Activated CD4-positive, alpha-beta T cell treated with anti-CD3 and anti-CD28 coated beads, Interleukin-2, Interleukin-6, amounts not matched to agents 100 ng/mL and 50 ng/mL, durations not matched to agents 16 hours and 8 hours (primary cell): ENCODE data around the gene DPYSL5.

ENCODE experiments used
- DNase-seq: peaks from one replicate; pipeline ENCODE4 v3.0.0-alpha.2; 2020

The DPYSL5 gene

DNA sequence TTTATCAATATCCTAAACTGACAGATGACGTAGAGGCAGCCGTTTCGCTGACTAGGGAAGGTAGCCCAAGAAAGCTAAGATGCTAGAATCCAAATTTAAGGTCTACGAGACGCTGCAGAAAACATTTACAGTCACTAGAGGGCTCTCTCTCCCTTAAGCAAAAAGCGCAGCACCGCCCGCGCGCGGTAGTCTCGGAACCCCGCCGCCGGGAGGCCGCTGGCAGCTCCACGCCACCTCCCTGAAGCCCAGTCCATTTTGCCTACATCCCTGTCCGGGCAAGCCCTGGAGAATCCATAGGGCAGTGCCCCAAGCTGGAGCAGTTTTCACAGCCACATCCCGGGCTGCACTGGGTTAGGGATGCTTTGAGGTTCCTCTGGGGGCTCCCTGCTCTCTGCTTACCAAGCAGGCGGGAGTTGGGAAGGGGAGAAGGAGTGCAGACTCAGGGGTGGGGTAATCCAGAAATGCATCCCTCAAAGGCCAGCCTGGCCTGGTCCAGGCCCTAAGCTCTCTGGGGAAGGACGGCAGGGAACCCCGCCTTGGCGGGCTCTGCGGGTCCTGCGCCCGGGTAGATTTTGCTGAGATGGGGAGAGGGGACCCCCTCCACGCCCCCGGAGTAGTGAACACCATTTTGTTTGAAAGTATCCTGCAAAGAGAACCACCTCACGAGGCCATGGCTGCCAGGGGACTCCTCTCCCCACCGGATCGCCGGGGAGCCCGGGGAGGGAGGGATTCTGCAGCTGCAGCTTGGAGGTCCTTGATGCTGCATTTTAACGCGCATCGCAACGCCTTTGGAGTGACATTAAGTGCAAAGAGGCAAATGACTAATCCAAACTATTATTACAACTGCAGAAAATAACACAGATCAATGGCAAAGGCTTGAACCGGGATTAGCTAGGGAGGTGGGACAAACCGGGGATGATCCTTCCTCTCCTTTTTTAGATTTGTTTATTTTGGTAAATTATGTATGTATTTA, 1.3 kb upstream of the DPYSL5 start:
- peak; percentile 75 for DNase-seq

DNA sequence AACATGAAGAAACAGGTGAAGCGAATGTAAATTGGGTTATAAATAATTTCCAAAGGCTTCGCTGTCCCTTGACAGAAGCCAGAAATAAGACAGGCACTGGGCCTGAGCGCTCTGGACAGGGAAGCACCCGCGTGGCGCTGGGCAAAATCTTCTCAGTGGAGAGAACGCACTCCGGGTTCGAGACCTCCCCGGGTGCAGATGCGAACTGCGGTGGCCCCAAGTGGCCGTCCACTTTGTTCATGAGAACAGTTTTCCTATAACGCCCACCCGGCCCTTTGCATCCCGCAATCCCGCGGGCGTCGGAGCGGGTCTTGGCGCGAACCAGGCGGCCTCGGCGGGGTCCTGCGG, 651 bp upstream of the DPYSL5 start:
- no peak for DNase-seq

DNA sequence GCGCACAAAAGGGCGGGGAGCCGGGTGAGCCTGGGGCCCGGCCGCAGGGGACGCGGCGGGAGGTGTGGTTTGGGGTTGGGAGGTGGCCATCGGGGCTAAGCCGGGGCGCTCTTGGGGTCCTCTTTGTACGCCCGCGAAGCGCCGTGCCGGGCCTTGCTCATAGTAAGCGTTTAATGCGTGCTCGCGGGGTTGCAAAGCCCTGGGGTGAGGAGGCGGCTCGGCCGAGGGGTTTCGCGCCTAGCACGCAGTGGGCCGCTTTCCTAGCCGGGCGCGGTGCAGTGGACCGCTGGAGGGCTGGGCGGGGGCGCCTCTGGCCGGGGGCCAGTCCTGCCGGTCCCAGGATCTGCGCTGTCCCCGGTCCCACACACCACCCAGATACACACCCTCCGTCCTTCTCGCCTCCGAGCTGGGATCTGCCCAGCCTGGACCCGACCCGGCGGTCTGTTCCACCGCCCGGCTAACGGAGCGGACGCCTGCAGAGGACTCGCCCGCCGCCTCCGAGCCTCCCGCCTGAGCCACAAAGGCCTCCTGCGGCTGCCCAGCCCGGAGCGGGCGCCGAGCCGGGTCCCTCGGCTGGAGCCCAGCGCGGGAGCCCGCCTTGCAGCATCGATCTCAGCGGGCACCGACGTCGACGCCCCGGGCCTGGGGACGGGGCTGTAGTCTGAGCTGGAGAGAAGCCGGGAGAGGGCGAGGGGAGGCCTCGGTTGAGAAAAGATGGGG, 564 bp downstream of the DPYSL5 start:
- no peak for DNase-seq

DNA sequence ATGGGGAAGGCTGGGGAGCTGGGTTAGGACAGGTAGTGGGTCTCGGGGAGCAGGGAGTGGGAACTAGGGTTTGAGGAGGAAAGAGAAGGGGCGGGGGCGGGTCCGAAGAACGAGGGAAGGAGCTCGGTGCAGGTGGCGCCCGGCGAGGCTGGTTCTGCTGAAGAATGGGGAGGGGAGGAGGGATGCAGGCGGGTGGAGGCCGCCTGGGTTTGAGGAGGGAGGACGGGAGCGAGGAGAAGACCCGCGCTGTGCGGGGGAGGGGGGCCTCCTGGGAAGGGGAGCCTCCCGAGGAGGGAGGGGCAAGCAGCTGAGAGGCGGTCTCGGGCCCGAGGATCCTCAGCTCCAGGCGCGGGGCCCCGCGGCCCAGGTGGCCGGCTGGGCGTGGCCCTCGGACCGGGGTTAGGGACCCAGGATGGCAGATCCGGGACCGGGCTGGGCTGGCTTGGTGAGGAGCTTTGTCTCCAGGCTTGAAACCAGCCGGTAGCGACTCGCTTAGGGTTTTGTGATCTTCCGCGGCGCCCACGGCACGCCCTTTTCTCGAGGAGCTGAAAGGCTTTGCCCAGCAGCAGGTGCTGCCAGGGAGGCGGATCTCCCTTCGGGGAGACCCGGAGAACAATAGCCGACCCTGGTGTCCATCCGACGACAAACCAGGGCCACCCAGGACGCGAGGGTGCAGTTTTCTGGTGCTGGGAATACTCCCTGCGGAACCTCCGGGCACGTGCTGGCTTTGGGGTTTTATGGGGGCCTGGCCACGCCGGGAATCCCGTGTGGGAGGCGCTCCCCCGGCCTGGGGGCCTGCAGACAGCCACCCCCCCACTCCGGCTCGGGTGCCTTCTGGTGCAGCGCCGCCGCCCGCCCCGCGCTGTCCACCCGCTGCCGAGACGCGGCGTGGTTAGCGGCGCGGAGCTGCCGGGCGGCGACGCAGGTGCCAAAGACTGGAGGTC, 1.4 kb downstream of the DPYSL5 start:
- DNase-seq: no peak

DNA sequence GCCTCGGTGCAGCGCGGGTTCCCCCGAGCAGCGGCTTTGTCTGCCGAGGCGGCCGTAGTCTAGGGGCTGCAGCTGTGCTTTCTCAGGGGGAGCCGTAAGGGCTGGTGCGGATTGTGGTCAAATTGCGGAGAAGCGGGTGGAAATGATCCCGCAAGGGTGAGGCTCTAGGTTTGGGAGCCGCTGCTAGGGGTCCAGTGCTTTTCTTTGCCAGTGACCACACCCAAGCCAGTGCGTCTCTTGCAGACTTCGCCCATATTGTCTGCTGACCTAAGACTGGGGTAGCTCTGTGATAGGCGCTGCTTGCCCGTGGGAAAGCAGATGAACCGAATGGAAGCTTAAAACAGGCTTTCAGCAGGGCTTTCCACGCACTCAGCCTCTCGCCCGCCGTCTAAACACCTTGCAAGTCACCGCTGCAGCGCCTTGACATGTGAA, 2.1 kb downstream of the DPYSL5 start:
- DNase-seq: no peak

DNA sequence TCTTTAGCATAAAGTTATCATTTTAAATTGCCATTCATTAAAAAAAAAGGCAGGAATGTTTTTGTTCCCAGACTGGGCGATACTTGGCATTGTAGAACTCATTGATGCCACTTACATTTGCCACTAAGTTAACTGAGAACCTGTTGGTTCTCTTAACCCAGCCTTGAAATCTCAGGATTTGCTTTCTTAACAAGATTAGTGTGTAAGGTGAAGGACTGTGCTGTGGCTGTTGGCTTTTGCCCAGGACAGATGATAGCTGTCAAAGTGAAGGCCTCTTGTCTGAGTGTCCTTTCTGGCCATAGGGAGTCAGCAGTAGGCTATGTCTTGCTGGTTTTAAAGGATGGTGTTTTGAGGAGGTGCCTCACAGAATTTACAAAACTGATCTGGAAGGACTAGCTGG, 2.6 kb downstream of the DPYSL5 start:
- no peak for DNase-seq

DNA sequence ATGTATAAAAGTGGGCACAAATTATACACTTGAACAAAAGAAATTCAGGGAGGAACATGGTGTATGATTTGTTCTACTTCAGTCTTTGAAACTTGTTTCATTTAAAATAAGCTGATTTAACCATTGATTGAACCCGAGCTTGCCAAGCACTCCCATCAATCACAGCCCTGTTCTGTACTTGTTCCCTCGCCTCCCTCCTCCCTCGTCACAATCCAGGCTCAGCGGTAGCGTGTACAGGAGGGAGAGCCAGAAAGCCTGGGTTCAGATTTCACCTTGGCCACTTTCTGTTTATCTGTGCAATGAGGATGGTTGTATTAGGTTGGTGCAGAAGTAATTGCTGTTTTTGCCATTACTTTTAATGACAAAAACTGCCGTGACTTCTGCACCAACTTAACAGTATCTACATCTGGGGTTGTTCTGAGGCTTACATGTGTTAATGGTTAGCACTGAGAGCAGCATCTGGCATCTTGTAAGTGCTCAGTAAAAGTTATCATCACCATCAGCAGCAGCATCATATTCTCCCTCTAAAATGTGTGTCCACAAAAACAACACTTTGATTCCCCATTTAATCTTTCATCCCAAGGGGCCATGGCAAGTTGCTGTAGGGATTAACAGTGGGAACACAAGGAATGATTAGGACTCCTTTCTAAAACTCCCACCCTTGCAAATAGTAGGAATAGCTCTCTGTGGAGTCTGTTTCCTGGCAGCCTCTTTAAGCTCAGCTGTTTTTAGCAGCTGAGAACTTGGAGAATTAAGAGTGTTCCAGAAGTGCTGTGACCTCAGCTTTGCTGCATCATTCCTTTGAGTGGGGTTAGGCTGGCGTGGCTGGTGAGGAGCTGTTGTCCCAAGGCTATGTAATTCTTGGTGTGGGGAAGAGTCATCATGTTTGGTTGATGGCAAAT, 4.7 kb downstream of the DPYSL5 start:
- no peak for DNase-seq

DNA sequence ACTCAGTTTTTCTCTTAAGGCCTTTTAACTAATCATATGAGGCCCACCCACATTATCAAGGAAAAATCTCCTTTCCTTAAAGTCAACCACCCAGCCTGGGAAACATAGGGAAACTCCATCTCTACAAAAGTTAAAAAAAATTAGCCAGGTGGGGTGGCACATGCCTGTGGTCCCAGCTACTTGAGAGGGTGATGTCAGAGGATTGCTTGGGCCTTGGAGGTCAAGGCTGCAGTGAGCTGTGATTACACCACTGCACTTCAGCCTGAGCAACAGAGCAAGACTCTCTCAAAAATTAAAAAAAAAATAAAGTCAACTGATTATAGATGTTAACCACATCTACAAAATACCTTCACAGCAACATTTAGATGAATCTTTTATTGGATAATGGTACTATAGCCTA, 5.8 kb downstream of the DPYSL5 start:
- DNase-seq: no peak

DNA sequence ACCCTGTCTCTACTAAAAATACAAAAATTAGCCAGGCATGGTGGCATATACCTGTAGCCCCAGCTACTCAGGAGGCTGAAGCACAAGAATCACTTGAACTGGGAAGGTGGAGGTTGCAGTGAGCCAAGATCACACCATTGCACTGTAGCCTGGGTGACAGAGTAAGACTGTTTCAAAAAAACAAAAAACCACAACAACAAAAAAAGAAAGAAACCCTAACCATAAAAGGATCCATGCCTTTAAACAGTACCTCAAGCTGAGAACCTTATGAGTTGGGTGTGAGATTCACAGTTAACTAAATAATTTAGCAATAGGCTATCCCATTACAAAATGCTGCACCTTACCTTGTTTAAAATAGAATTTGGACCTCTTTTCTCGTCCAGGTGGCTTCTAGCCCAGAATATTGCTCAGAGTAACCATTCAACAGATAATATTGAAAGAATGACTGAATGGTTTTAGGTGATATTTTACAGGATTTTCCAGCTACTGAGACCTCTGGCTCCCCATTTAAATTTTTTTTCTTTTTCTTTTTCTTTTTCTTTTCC, 6.4 kb downstream of the DPYSL5 start:
- DNase-seq: no peak

DNA sequence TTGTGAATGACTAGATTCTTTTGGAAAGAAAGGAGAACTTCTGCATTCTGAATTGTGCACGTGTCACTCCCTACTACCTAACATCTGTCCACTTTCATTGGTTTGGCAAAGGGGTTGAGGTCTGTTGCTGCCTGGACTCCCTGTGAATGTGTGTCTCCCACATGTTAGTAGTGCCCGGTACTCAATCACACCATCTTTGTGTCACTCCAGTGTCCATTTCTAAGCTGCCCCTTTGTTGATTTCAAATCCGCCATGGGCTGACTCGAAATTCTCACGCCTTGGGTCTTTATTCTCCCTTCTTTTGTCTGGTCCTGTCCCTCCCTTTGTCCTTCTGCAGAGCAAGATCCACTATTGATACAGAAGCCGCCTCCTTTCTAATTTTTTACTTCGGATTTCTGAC, 7.5 kb downstream of the DPYSL5 start:
- no peak for DNase-seq

DNA sequence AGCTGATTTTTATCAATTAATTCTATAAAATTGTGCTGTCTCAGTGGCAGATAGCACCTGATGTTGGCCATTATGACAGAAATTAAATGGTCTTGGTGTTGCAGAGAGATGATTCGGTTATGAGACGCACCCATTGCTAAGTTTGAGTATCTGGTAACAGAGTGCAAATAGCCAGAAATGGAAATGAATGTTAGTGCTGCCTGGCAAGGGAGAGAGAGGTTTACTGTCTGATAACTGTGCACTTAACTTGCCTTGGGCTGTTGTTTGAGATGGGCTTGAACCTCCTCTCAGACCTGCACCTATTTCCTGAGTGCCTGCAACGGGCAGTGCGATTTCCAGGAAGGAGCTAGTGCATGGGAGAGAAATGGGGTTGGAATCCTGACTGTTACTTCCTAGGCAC, 11.7 kb downstream of the DPYSL5 start:
- no peak for DNase-seq

DNA sequence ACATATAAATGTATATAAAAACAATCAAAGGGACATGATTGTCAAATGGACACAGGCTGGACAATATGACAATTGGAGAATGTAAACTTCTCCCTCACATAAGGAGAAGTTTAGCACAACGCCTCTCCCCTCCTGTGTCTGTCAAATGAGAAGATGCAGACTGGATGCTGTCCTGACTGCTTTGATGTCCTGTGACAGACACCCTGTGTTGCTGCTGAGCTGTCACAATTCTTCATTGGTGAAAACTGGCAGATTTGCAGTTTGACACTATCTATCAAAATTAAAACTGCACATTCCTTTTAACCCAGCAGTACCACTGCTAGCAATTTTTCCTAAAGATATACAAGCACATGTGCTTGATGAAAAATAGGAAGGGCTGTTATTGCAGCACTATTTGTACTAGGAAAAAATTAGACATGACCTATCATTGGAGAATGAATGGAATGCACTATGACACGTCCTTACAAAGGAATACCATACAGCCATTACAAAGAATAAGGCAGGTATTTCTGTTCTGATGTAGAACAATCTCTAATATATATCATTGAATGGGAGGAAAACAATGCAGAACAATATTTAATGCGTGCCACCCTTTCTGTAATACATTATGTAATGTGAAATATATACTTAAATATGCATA, 12.4 kb downstream of the DPYSL5 start:
- DNase-seq: no peak

DNA sequence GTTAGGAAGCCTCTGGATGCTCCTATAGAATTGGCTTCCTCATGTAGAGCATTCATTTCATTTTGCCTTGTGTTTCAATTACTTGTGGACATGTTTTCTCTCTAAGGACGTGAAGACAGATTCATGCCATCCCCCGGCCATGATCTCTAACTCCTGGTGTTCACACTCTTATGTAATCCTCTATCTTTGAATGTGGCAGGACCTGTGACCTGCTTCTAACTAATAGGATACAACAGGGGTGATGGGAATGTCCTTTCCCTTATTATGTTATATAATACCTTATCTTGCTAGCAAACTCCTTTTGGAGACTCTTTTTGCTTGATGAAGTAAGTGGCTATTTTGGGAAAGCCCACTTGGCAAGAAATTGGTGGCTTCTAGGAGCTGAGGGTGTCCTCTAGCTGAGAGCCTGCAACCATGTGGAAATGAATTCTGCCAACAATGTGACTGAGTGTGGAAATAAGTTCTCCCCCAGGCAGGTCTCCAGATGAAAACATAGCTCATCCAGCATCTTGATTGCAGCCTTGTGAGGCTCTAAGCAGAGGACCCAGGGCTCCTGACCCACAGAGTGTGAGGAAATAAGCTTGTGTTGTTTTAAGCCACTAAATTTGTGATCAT, 13.8 kb downstream of the DPYSL5 start:
- no peak for DNase-seq

DNA sequence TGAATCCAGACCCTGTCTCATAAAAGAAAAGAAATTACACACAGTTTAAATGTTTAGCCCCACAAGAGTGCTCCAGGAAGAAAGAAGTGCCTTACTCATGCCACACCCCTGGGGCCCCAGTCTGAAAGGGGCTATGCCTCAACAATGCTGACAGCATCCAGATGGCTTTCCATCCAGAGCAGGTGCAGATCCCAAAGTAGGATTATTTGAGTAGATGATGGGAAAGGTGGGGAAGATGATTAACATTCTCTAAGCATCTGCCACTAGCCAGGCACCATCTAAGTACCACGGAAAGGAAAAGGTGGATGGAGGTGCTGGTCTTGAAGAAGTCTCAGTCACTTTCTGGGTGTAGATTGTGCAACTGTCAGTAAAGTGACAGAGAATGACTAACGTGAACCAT, 16.3 kb downstream of the DPYSL5 start:
- no peak for DNase-seq

DNA sequence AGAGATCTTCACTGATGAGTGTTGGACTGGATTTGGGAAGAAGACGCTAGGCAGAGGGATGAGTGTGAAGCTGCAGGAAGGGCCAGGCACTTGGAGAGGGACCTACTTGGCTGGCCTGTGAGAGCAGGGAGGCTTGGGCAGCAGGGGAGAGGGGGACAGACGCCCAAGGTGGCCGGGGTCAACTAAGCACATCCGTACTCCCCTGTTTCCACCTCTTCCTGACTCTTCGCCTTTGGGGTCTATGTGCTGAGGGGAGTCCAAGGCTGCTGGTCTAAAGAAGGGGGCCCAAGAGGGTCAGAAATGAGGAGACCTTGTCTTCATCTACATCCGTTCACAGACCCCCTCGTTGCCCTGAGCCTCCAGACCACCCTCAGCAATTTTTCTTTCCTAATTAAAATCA, 16.7 kb downstream of the DPYSL5 start:
- no peak for DNase-seq

DNA sequence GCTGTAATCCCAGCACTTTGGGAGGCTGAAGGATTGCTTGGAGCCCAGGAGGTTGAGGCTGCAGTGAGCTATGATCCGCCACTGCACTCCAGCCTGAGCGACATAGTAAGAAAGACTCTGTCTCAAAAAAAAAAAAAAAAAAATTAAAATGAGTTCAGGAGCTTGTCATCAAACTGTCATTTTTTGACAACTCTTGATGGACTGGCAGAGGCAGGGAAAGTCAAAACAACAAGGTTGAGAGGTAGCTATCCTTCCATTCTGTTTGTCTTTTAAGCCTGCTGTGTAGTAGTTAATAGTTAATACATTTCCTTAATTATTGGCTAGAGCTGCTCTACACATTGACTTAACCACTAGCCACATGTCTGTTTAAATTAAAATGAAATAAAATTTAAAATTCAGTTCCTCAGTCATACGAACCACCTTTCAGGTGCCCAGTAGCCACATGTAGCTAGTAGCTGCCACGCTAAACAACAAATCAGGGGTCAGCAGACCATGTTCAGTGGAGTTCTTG, 22.7 kb downstream of the DPYSL5 start:
- no peak for DNase-seq

DNA sequence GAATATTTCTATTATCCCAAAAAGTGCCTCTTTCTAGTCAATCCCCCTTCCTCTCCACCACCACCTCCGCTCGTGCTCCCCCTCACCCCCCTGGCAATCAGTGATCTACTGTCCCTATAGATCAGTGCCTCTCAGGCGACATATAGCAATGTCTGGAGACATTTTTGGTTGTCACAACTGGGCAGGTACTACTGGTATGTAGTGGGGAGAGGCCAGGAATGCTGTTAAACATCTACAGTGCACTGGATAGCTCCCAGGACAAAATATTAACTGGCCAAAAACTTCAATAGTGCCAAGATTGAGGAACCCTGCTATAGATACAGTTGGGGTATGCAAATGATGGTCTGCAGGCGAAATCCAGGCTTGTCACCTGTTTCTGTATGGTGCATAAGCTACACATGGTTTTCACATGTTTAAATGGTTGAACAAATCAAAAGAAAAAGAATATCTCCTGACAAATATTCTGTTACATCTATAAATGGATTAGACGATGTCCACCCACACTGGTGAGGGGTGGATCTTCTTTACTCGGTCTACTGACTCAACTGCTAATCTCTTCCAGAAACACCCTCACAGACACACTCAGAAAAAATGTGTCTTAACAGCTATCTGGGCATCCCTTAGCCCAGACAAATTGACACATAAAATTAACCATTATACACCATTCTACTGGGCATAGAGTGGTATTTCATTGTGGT, 25.5 kb downstream of the DPYSL5 start:
- DNase-seq: no peak

DNA sequence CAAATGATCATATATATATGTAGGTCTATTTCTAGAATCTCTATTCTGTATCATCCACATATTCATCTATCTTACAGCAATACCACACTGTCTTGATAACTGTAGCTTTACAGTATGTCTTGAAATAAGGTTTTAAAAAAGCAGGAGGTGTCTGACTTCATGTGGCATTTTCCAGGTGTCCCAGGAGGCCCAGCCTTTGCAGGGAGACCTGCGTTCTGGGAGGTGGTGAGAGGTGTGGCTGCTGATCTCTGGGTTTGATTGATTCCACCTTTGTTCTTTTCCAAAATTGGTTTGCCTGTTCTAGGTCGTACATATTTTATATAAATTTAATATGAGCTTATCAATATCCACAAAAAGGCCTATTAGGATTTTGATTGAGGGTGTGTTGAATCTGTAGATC, 26.6 kb downstream of the DPYSL5 start:
- no peak for DNase-seq

DNA sequence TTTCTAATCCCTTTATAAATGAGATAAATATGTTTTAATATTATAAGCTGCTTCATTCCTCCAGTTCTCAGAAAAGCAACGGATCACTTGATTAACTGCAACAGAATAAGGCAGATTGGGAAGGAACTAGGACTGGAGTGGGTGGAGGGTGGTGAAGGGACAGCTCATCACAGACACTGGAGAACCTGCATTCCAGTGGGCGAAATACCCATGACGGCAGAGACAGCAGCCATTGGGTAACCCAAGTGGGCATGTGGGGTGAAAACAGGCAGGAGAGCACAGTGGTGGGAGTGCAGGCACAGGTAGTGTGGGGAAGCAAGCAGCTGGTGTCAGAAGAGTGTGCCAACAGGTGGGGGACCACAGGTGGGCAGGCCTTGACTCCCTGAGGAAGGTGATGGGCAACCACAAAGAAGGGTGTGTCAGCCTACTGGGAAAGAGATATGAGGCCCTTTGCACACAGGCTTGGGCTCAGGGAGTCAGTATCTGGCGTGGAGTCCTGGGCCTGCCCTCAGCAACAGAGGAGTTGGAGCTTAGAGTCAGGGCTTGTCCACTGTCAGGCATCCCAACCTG, 27.2 kb downstream of the DPYSL5 start:
- DNase-seq: no peak

DNA sequence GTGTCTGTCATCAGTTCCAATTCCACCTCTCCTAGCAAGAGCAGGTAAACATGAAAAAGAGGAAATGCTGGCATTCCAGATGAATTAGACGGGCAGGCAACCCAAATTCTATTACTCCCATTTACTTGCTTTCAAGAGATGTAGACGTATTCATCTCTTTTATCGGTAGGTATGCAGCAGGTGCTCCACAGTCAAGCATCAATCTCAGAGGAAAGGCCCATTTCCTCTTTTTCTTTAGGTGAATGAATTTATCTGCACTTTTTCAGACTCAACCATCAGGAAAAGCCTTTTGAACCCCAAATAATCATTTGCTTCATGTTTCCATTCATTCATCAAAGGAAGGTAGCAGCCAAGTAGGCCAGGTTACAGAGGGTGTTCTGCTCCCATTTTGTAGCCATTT, 27.9 kb downstream of the DPYSL5 start:
- DNase-seq: no peak
